ENCODE measurements around the gene QSOX2. TPM values are rescaled to one million over a fixed set of nuclear protein-coding genes. Genes with fewer than 3 reads are reported as not detected.
A peak's percentile ranks its signal among the peaks of the same experiment; 100 is the strongest.

QSOX2 gene
- total and polyA plus RNA-seq, 12 donors = 4.6 to 9.1 (median 7.7) TPM

DNA sequence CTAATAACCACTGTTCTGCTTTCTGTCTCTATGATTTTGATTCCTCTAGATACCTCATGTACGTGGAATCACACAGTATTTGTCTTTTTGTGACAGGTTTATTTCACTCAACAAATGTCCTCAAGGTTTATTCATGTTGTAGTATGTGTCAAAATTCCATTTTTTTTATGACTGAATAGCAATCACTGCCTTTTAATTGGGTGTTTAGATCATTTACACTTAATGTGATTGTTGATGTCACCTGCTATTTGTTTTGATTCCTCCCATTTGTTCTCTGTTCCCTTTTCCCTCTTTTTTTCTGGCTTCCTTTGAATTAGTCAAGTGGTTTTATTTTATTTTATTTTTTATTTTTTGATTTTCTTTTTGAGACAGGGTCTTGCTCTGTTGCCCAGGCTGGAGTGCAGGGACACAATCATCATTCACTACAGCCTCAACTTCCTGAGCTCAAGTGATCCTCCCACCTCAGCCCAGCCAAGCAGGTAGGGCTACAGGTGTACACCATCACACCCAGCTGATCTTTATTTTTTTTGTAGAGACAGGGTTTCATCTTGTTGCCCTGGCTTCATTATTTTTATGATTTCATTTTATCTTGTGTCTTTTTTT, 82.3 kb downstream of the QSOX2 start:
- 70 to 71% methylated on average over 1 of the region's 1 CpG for WGBS, 2 donors
- Histone ChIP-seq H3K9me3 (peaks cover 0 to 25% (median 0%) of the 10 kb centered on the region in 11 donors), H3K27ac (no peak overlapping the region), H3K27me3 (peaks cover 0 to 5% (median under 1%) of the 10 kb centered on the region in 7 donors), H3K36me3 (no peaks in the 10 kb centered on the region), H3K4me1 (no peaks in the 10 kb centered on the region), H3K4me3 (no peak overlapping the region)
- ATAC-seq = no peak
- no peak for DNase-seq
- intact Hi-C loops (cut with DNase I) = no loop called here
- TF ChIP-seq, protein P1, sequence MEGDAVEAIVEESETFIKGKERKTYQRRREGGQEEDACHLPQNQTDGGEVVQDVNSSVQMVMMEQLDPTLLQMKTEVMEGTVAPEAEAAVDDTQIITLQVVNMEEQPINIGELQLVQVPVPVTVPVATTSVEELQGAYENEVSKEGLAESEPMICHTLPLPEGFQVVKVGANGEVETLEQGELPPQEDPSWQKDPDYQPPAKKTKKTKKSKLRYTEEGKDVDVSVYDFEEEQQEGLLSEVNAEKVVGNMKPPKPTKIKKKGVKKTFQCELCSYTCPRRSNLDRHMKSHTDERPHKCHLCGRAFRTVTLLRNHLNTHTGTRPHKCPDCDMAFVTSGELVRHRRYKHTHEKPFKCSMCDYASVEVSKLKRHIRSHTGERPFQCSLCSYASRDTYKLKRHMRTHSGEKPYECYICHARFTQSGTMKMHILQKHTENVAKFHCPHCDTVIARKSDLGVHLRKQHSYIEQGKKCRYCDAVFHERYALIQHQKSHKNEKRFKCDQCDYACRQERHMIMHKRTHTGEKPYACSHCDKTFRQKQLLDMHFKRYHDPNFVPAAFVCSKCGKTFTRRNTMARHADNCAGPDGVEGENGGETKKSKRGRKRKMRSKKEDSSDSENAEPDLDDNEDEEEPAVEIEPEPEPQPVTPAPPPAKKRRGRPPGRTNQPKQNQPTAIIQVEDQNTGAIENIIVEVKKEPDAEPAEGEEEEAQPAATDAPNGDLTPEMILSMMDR (IDR thresholded peaks at IDR 0.05) = no peak

DNA sequence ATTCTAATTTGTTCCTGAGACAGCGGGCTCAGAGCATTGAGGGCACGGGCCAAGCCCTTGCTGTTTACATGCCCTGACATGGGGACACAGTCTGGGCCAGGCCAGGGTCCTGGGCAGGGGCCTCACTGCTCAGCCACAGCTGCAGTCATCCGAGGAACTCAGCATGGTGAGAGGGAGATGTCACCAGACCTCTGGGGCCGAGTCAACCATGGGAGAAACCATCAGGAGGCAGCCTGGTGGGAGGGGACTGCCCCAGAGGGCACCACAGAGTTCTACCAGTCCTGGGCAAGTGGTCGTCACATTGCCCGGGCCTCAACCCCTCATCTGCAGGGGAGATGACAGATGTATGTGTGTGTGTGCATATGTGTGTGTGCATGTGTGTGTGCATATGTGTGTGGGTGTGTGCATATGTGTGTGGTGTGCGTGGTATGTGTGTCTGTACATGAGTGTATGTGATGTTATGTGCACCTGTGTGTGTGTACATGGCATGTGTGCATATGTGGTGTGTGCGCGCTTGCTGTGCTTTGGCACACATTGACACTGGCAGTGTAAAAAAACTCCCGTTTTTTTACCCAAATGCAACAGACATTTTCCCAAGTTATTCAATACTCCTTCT, 84.5 kb downstream of the QSOX2 start:
- peaks cover 0 to 7% (median 0%) of the 10 kb centered on the region in 9 donors for H3K4me1 ChIP-seq
- ATAC-seq = peak in 1 of 8 donors; percentile 30
- TF ChIP-seq, protein P1 (IDR thresholded peaks at IDR 0.05) = no peak
- H3K36me3 ChIP-seq = no peaks in the 10 kb centered on the region
- no peak for DNase-seq
- no peak overlapping the region for H3K27ac ChIP-seq
- intact Hi-C loops (cut with DNase I) = no loop called here
- 74 to 80% methylated on average over 10 of the region's 10 CpGs for WGBS, 2 donors
- no peak overlapping the region for H3K4me3 ChIP-seq
- peaks cover 0 to 23% (median 3%) of the 10 kb centered on the region in 7 donors for H3K27me3 ChIP-seq
- peaks cover 0 to 20% (median 0%) of the 10 kb centered on the region in 11 donors for H3K9me3 ChIP-seq

DNA sequence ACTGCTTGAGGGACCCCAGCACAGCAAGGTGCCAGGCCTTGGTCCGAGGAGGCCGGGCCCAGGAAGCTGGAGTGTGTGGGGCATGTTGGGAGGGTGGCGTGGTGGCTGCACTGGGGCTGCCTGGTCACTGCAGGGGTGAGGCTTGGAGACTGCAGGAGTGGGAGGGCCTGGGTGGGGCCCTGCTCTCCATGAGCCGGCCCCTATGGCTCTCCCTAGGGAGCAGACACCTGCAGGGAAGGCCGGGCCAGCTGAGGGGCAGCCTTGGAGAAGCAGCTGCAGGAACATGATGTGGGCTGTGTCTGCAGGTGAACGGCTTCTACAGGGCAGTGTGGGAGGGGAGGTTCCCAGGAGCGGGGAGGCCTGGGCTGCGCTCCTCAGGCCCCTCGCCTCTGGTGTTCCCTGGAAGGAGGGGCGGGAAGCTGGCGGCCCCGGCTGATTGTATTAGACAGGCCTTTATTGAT, 85.2 kb downstream of the QSOX2 start:
- Histone ChIP-seq H3K27me3 (peaks cover 0 to 26% (median 10%) of the 10 kb centered on the region in 7 donors), H3K4me3 (no peak overlapping the region), H3K9me3 (peaks cover 0 to 15% (median 0%) of the 10 kb centered on the region in 11 donors), H3K27ac (no peak overlapping the region), H3K36me3 (no peaks in the 10 kb centered on the region), H3K4me1 (peaks cover 0 to 7% (median 0%) of the 10 kb centered on the region in 9 donors)
- no peak for DNase-seq
- 69 to 81% methylated on average over 12 of the region's 12 CpGs for WGBS, 2 donors
- TF ChIP-seq, protein P1 (IDR thresholded peaks at IDR 0.05) = no peak
- intact Hi-C loops (cut with DNase I) = no loop called here
- no peak for ATAC-seq

DNA sequence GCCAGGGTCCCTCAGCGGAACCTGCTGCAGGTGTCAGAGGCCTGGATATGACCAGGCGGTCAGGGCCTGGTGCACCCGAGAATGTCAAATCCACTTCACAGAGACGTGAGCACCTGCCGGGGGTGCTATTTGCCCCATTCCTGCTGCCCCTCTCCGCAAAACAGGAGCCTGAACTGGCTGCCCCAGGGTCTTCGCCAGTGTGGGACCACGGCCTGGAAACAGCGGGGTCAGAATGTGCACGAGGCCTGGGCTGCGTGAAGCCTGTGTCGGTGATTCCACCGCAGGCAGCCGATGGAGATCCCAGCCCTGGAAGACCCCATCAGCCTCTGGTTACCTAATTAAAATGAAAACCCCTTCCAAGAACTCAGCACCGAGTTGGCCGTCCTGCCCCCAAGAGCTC, 85.8 kb downstream of the QSOX2 start:
- WGBS, 2 donors = 86 to 95% methylated on average over 16 of the region's 16 CpGs
- intact Hi-C loops (cut with DNase I) = loop anchor here in 1 of 10 donors (10.0 kb wide), 1 partner anchor 1125 kb away; no protein-coding TSS in a partner anchor
- no peaks in the 10 kb centered on the region for H3K36me3 ChIP-seq
- TF ChIP-seq, protein P1 (IDR thresholded peaks at IDR 0.05) = no peak
- DNase-seq (no peak), ATAC-seq (no peak)
- peaks cover 1 to 30% (median 15%) of the 10 kb centered on the region in 7 donors for H3K27me3 ChIP-seq
- peaks cover 0 to 15% (median 0%) of the 10 kb centered on the region in 11 donors for H3K9me3 ChIP-seq
- no peak overlapping the region for H3K4me3 ChIP-seq
- no peak overlapping the region for H3K27ac ChIP-seq
- peaks cover 0 to 7% (median 0%) of the 10 kb centered on the region in 9 donors for H3K4me1 ChIP-seq
